Islet precursor cell (in vitro differentiated cells): Measurements from ENCODE around the gene DGKA.
"Not testable (repeated sequence)": the region's sequence is repeated elsewhere in the genome, so short reads cannot be mapped to it uniquely, and the experiment has no call there.

Experiments
- DNase-seq: peaks from one replicate; pipeline ENCODE4 v3.0.0-alpha.2; 2018

Gene DGKA

DNA sequence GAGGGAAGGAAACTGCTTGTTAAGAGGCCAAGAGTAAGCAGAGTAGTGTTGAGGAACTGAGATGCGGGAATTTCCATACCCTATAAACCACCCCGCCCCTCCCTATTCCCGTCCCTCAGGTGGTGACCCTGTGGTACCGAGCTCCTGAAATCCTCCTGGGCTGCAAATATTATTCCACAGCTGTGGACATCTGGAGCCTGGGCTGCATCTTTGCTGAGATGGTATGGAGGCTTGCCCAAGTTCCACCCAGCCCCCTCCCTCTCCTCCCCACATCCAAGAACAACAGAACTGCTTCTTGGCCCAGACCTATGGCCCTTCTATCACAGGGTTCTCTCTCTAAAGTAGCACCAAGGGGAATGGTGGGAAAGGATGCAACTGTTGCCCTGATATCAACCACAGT is 38.4 kb downstream of the DGKA start:
- no peak for DNase-seq

DNA sequence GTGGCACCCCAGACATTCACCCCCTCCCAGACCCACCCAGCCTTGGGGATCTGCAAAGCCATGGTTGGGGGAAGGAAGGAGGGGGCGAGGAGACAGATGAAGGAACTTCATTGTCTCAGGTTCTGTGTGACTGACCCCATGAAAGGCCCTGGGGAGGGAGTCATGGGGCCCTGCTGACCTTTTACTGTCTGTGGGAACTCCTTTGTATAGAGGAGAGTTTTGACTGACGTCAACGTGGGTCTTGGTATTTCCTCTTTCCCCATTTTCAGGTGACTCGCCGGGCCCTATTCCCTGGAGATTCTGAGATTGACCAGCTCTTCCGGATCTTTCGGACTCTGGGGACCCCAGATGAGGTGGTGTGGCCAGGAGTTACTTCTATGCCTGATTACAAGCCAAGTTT is 39.8 kb downstream of the DGKA start:
- no peak for DNase-seq

DNA sequence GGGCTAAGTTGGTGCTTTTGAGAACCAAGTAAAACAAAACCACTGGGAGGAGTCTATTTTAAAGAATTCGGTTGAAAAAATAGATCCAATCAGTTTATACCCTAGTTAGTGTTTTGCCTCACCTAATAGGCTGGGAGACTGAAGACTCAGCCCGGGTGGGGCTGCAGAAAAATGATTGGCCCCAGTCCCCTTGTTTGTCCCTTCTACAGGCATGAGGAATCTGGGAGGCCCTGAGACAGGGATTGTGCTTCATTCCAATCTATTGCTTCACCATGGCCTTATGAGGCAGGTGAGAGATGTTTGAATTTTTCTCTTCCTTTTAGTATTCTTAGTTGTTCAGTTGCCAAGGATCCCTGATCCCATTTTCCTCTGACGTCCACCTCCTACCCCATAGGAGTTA is 41.1 kb downstream of the DGKA start:
- peak; percentile 84 for DNase-seq

DNA sequence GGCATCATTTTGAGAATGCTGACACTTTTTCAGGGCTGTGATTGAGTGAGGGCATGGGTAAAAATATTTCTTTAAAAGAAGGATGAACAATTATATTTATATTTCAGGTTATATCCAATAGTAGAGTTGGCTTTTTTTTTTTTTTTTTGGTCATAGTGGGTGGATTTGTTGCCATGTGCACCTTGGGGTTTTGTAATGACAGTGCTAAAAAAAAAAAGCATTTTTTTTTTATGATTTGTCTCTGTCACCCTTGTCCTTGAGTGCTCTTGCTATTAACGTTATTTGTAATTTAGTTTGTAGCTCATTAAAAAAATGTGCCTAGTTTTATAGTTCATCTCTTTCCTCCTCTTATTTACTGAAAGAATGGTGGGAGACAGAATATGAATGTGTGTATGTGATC is 41.5 kb downstream of the DGKA start:
- DNase-seq, result no peak

DNA sequence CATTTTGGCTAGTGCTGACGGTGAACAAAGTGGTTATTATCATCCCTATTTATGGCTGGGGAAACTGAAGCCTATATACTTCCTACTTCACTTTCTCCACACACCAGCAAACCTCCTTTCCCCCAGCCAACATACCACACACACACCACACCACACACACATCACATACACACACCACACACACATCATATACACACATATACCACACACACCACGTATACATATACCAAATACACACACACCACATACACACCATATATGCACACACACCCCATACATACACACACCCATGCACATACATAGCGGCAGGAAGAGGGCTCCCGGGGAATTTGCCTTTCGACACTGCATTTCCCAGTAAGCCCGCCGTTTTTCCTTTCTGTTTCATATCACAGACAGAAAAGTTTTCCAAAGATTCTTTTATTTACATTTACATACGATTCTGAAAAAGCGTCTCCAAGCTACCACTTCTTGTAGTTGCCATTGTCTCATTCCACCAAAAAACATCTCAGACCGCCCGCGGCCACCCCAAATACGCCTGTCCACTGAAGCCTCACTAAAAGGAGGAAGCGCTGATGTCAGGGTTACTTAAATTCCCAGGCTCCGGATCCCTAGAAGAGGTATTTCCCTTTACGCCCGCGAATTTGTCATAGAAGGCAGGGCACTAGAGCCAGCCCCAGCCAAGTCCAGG is 42.1 kb downstream of the DGKA start:
- peak; percentile 69 for DNase-seq

DNA sequence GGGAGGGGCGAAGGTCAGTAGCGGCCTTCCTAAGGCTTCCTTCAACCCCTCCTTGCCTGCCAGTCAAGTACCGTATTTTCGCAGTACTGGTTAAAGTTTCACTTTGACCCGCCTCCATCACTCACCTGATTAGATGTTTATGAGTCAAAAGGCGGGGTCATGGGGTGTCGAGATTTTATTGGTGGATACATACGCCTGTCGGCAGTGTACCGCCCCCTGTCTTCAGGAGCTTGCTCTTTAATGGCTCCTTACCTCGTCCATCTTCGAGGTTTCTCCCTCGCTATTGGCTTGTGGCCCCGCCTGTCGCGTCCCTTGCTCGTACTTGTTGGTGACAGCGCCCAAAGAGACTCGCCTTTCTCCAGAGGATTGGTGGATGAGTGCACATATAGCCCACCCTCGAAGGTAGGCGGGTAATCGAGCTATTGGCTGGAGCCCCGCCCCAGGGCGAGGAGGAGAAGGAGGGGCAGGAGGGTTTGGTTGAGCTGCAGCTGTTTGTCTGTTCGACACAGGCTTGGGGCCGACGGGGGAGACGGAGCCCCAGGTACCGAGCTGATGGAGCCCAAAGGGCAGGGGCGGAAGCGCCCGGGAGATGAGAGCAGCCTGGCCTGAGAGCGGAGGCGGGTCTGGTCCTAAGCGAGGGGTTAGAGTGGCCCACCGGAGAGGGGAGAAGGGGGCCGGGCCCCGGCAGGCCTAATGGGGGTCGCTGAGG is 42.8 kb downstream of the DGKA start, which contains the start of gene RAB5B:
RAB5B (plus strand) TSS at position 480 of the 709 bp plus-strand sequence. CDS start 12,883 bp downstream, outside the sequence.
- DNase-seq, result peak; percentile 100

DNA sequence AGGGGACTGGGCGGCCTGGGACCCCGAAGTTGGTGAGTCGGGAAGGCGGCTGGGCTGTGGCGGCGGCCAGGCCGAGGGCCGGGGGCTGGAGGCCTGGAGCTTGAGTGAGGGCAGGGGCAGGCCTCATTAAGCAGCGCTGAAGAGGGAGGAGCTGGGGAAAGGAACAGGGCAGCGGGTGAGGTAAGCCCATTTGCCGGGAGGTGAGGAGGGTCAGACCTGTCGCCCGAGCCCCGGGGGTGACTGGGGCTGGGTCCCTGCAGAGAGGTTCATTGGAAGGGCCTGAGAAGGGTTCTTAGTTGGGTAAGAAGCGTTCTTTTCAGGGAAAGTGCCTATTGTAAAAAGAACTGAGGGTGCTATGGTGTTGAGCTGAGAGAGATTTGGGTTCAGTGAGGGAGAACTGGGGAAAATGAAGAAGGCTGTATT is 43.4 kb downstream of the DGKA start:
- DNase-seq, result peak; percentile 89

DNA sequence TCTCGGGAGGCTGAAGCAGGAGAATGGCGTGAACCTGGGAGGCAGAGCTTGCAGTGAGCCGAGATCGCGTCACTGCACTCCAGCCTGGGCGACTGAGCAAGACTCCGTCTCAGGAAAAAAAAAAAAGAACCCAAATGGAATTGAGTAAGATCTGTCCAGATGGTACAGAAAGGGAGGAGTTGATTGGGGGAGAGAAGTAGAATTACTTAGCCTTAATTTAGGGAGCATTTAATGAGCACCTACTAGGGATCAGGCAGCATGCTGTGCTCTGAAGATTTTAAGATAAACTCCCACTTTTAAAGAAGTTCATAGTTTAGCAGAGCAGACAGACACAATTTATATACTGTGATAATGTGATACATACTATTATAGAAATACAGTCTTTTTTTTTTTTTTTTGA is 47.4 kb downstream of the DGKA start:
- DNase-seq, result no peak

DNA sequence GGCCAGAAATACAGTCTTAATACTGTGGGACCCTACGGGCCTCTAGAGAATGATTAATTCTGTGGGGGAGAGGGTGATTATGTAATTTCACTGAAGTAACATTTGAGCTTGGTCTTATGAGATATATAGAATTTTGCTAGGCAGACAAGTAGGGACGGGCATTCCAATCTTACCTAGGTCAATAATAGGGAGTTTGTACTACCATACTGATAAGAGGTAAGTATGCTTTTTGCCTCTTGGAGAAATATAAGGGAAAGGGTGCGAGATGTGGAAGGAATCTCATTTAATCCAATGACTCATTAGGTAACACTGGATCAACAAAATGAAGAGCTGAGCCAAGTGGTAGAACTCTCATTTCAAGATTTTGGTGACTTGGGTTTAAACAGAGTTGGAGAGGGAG is 48.1 kb downstream of the DGKA start:
- no peak for DNase-seq

DNA sequence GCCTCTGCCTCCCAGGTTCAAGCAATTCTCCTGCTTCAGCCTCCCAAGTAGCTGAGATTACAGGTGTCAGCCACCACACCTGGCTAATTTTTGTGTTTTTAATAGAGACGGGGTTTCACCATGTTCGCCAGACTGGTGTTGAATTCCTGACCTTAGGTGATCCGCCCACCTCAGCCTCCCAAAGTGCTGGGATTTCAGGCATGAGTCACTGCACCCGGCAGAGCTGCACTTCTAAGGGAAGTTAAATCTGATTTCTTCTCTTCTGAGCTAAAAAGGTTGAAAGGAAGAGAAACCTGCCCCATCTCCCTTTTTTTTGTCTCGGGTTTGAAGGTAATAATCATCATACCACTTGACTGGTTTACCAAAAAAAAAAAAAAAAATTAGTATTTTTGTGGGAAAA is 50.9 kb downstream of the DGKA start:
- not testable (repeated sequence) for DNase-seq

DNA sequence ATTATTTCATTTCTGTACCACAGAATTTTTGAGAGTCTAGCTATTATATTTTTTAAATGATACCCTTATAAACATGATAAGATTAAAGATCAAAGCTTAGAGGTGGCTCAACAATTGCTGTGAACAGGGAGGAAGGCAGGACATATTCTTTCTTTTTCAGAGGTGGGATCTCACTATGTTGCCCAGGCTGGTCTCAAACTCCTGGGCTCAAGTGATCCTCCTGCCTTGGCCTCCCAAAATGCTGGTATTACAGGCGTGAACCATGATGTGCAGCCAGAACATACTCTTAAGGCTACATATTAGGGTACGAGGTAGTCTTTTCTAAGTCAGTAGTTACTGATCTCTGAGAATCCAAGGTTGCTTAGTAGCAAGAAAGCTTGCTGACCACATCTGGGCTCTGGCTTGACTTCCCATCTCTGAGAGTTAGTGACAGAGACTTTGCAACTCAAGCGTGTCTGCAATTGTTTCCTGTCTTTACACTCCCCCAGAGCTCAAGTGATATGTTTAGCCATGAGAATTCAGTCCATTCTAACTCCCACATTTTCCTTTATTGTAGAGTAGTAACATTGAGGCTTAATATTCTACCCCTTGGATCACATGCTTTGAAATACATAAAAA is 51.5 kb downstream of the DGKA start:
- no peak for DNase-seq

DNA sequence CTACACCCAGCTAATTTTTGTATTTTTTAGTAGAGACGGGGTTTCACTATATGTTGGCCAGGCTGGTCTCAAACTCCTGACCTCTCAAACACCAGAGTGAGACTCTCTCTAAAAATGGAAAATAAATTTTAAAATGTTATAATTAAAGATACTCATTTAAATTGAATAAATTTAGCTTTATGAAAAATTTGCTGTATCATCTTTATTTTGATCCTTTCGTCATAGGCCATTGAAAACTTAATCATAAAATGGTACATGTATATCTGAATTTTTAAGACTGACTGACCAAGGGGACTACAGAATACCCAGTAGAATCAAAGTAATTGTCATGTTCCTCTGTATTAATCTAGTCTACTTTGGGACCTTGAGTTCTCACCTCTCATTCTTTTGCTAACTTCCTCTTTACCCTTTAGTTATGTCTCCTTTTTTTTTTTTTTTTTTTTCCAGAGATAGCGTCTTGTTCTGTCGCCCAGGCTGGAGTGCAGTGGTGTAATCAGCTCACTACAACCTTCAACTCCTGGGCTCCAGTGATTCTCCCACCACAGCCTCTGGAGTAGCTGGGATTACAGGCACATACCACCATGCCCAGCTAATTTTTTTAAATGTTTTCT is 52.4 kb downstream of the DGKA start:
- DNase-seq, result no peak

DNA sequence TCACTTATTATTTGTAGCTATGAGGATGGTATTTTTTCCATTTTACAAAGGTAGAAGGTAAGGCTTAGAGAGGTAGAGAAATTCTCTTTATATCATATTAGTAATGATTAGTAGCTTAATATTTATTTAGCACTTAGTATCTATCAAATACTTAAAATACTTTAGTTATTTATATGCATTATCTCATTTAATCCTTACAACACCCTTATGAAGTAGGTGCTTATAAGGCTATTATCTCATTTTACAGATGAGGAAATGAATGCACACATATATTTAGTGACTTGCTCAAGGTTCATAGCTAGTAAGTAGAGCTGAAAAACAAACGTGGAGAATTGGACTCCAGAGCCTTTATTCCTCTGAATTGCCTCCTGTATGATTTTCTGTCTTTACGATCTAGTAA is 53.9 kb downstream of the DGKA start:
- no peak for DNase-seq

DNA sequence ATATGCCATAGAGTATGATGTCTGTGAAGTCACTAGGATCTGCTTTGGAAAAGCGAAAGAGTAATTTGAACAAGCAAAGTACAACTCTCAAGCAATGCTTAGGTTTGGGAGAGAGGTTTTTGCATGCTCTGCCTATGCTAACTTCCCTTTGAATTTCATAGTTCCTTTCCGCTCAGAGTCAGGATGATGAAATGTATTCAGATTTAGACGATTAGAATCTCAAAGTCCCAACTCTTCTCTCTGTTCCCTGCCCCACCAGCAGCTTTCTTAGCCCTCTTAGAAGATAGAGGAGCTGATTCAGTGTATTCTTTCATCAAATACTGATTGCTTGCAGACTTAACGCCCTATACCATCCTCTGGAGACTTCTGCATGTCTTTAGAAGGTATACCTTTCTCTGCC is 54.4 kb downstream of the DGKA start:
- no peak for DNase-seq

DNA sequence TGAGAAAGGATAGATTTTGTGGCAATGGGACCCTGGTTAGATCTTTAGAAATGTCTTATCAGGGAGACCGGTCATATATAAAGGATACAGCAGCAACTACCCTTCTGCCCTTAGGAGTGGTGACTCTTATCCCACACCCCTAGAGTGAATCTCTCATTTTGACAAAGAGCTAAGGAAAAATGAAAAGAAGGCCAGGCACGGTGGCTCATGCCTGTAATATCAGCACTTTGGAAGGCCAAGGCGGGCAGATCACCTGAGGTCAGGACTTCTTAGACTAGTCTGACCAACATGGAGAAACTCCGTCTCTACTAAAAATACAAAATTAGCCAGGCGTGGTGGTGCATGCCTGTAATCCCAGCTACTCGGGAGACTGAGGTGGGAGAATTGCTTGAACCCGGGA is 55.0 kb downstream of the DGKA start:
- DNase-seq, result not testable (repeated sequence)

DNA sequence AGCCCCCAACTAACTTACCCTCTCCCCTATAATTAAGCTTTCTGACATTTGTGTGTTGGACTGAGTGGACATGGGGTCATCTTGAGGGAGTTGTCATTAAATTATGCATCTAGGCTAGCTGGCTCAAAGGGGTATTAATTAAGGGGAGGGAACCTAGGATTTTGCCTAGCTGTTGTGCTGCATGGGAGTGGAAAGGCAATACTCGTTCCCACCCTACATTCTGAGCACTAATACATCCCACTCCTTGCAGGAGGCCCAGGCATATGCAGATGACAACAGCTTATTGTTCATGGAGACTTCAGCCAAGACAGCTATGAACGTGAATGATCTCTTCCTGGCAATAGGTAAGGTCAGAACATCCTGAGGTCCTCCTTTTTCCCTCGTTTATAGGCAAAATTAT is 60.1 kb downstream of the DGKA start:
- no peak for DNase-seq

DNA sequence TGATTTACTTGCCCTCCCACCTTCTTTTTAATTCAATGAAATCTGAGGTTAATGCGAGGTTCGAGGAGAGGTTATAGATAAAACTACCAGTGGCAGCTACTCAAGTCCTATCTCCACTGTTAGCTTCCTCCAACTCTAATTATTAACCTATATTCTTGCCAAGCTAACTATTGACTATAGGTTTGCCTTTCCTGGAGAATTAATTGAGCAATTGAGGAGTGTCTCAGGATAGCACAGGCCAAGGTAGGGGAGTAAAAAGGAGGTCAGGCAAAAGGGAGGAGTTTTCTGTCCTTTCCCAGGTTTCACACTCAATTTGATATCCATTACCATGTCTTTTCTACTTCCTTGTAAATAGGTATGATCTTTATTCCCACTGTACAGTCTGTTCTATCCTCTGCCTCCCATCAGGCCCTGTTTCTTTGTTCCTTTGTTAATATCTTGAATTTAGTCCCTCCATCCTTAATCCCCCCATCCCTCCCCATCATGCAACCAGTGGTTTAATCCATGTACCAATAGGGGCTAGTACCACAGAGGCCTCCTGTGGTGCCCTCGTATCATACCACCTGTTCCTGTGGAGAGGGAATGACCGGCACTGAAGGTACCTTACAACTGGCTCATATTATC is 62.4 kb downstream of the DGKA start:
- DNase-seq, result no peak

DNA sequence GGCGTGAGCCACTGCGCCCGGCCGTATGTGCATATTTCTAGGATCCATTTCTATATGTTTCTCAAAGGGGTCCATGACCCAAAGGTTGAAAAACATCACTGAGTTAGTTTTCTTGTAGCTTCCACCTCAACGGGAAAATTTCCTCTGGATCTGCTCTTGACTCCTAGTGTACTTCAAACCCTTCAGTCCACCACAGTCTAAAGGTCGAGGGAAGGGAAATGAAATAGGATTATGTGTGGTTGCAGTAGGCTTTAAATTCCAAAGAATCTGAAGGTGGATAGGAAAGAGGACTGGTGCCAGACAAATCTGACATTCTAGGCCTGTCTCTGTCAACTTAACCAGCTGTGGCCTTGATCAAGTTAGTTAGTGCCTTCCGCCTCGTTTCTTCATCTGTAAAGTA is 64.4 kb downstream of the DGKA start:
- DNase-seq, result no peak

DNA sequence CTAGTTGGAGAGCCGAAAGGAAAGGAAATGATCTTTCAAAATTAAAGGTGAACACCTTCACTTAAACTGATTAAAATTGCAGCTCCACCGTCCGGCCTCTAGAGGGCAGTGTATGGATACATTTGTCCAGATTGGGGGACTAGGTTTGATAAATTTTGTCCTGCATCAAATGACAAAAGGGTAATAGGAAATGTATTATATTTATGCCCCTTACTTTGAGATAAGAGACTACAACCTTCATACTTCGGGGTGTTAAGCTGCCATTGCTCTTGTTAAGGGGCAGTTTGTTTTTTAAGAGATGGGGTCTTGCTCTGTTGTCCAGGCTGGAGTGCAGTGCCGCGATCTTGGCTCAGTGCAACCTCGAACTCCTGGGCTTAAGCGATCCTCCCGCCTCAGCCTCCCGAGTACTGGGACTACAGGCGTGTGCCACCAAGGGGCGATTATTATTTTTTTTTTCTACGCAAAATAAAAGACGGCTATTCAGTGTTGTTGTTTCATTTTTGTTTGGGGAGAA is 65.3 kb downstream of the DGKA start:
- no peak for DNase-seq

DNA sequence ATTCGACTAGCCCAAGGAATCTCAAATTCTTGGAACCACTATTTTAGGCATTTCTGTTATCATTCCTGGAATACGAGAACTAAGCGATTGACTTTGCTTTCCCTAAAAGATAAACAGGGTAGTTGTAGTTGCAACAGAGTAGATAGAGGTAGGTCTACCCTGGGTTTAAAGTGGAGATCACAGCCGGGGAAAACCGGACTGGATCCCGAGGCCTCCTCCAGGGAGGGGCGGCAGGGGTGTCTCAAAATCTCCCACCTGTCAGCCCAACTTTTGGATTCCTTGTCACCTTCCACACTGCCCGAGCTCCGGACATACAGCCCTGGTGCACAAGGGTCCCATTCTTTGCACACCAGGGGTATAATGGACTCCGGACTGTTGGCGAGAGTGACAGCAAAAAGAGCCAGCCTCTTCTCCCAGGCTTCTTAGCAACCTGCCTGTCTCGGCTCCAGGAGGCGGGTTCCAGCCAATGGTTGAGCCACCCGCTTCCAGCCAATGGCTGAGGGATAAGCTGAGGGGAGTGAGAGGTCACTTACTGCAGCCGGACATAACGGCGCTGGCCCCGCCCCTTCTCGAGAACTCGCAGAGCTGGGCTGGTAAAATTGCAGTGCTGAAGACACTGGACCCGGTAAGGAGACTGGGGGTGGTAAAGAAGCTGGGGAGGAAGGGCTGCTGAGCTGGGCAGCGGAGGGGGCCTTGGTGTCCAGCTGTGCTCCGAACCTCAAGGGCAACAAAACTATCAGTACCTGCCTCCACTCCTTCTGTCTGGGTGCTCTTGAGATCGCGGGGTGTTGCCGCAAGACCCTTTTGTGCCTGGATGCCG is 66.0 kb downstream of the DGKA start, which contains the start of gene SUOX:
SUOX (plus strand) TSS at position 562 of the 820 bp plus-strand sequence. CDS start 4,946 bp downstream, outside the sequence.
- DNase-seq, result peak; percentile 100

DNA sequence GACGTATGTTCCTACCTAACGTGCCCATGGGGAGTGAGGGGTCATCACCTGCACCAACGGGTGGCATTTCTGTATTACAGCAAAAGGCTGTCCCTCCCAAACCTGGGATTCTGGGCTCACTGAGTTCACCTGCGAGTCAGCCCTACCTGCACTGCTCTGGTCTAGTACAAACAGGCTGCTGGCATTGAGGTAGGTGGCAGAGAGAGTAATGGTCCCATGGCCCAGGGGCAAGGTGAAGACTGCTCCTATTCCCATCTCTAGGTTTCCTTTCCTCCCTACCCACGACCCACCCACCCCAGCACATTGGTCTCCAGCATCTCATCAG is 66.5 kb downstream of the DGKA start:
- no peak for DNase-seq

DNA sequence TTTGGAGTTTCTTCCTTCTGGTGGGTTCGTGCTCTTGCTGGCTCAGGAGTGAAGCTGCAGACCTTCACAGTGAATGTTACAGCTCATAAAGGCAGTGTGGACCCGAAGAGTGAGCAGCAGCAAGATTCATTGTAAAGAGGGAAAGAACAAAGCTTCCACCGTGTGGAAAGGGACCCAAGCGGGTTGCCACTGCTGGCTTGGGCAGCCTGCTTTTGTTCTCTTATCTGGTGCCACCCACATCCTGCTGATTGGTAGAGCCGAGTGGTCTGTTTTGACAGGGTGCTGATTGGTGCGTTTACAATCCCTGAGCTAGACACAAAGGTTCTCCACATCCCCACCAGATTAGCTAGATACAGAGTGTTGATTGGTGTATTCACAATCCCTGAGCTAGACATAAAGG is 68.6 kb downstream of the DGKA start:
- not testable (repeated sequence) for DNase-seq
